HG03354 (cell line): Measurements from ENCODE around the gene TENT5A.

Experiments used
- ATAC-seq: cut with Tn5 transposase; IDR thresholded peaks from one replicate; pipeline ENCODE4 v1.9.1; 2021; ENCODE audit warnings: mild to moderate bottlenecking; ENCODE audit not compliant: unreplicated experiment, poor library complexity, severe bottlenecking

The TENT5A gene

DNA sequence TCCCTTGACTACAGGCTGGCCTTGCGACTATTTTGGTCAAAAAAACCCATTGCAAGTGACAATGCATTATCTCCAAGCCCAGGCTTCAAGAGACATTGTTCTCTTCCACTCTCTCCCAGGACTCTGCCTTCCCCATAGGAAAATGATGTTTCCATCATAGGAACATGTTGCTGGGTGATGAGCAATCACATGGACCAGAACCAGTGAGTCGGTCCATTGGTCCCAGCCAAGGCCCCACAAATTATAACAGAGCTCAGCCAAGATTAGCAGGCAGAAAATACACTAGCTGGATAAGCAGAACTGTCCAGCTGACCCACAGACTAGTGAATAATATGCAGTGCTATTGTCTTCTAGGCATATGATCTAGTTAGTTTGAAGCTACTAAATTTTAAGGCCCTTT is 27.4 kb downstream of the TENT5A start:
- ATAC-seq = no peak

DNA sequence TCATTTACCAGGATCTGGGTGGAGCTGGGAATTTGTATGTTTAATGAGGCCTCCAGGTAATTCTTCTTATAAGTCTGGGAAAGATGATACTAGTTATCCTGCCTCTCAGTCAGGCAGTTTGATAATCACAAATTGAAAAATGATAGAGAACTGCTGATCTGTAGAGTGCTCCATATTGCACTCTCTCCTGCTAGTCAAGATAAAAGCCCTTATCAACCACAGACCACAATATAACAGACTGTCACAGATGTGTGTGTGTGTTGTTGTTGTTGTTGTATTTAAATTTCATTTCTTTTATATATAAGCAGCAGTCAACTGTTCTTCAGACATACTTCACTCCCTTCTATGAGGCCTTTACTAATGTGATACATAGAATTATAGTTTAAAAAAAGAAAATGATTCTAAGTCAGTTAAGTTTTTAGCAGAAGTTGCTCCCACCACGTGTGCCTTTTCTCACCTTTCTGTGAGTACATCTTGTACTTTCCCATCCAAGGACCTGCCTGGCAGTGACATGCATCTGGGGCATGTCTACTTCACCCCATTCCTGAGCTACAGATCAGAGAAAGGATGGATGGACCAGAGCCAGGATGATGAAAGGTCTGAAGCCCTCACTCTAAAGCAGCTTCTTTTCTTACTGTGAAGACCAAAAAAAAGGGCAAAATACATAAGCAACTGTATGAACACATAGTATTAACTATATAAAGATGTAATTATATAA is 29.8 kb downstream of the TENT5A start:
- ATAC-seq = no peak

DNA sequence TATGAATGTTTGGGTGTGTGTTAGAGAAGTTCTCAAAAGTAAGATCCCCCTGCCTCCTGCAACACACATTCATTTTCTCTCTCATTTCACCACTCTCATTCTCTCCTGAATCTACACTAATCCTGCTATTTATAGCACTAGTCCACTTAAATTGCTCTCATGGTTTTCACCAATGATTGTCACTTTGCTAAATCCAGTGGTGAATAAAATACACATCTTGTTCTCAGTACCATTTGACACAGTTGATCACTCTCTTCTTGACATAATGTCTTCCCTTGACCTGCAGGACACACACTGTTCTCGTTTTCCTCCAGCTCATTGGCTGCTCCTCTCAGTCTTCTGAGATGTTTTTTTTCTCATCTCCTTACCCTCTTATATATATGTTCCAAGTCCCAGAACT is 32.1 kb downstream of the TENT5A start:
- no peak for ATAC-seq

DNA sequence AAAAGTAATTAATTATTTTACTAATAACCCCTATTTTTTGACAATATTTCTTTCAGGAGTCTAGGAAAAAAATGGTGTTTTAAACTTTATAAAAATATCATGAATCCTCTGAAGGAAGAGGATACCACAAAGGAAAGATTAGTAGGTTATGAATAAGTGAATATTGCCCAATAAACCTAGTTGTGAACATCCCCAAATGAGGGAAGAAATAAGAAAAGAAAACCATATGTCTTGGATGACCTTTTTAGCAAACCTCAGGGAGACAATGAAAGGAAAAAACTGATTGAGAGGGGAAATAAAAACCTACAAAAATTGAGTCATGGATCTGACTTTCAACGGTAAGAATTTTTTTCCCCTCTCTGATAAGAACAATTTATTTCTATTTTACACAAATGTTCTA is 34.4 kb downstream of the TENT5A start:
- ATAC-seq = no peak

DNA sequence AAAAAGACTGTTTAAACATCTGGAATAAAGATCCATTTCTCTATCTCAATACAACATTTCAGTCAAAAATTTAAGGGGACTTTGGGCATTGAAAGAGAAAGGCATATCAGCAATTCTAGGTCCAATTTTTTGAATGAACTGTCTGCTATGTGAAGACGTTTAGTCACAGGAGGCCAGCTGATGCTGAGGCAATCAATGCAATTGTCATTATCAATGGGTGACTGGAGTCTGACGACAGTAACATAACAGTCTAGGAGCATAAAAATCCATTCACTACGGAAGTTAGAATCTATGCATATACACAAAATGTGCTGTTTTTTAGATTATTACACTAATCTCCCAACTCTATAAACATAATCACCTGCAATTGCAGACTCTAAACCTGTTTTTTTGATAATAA is 37.8 kb downstream of the TENT5A start:
- ATAC-seq = no peak

DNA sequence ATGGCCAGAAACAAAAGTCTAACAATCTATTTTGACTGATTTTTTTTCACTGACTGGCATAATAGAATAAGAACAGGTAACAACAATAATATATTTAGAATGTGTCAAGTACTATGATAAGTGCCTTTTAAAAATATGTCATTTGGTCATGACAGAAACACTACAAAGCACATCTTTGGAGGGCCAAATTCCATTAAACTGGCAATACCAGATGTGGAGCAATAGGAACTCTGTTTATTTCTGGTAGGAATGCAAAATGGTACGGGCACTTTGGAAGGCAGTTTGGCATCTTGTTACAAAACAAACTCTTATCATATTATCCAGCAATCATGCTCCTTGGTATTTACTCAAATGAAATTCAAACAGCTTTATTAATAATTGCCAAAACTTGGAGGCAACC is 39.3 kb downstream of the TENT5A start:
- no peak for ATAC-seq

DNA sequence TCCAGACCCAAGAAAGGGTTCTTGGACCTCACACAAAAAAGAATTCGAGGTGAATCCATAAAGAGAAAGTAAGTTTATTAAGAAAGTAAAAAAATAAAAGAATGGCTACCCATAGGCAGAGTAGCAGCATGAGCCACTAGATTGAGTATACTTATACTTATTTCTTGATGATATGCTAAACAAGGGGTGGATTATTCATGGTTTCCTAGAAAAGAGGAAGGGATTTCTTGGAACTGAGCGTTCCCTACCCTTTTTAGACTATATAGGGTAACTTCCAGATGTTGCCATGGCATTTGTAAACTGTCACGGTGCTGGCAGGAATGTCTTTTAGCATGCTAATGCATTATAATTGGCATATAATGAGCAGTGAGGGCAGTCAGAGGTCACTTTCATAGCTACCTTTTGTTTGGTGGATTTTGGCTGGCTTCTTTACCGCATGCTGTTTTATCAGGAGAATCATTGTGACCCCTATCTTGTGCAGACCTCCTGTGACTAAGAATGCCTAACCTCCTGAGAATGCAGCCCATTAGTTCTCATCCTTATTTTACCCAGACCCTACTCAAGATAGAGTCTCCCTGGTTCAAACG is 44.3 kb downstream of the TENT5A start:
- no peak for ATAC-seq

DNA sequence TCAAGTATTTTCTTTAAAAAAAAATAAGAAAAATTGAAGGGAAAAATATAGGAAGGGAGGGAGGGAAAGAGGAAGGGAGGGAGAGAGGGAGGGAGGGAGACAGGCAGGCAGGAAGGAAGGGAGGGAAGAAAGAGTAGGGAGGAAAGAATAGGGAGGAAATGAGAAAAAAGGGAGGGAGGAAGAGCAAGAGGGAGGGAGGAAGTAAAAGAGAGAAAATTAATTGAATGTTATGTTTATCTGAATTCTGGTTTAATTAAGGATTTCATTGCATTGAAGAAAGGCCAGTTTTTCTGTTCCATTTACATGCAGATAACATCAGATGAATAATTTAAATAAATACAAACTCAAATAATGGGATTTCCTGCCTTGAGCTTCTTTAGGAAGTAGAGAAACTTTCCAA is 47.8 kb downstream of the TENT5A start:
- no peak for ATAC-seq

DNA sequence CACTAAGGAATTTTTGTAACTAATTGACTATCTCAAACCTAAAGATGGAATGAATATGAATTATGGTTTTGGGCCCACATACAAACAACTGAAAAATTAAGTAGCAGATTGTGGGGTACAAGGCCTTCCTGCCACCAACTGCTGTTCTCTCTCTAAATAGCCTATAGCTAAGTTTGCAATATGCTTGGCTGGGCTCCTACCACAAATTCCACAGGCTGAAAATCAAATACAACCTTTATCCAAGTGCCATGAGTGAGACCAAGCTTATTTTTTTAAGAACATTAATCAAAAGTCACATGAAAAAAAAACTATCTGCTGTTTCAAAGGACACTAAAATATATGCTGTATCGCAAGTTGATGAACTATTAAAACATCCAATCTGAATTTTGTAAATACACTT is 52.1 kb downstream of the TENT5A start:
- no peak for ATAC-seq

DNA sequence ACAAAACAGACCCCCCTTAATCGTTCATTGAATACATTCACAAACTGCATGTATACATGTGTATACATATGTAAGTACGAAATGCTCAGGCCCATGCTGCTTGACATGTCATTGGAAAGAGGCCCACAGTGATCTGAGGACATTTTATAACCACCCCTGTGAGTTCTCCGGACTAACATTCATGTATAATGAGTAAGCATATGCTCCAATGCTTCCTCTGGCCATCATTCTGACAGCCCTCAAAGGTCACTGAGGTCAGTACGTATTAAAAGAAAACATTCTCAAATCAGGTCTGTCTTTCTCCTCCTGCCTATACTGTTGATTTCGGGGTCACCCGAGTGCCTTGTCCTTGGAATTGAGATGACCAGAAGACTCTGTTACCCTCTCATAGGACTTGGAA is 54.9 kb downstream of the TENT5A start:
- no peak for ATAC-seq

DNA sequence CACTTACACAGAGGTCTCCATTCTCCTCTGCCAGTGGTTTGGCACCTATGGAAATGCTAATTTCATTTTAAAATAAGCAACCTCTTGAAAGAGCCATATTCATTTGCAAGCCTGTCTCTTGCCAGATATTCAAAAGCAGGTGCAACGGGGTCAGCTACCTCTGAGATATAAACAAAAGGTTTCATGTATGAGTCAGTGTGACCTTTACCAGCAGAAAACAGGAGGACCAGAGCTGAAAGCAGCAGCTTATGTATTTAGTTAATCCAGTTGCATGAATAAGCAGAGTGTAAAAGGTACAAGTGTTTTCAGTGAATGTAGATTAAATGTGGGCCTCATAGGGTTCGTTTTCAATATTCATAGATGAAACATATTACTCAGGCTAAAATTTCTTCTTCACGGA is 56.0 kb downstream of the TENT5A start:
- ATAC-seq = no peak
